PC-9 (cell line): Measurements from ENCODE around the gene KCNK5. TPM values are rescaled to one million over a fixed set of nuclear protein-coding genes. Genes with fewer than 3 reads are reported as not detected.

ENCODE experiments used
- BruUV-seq: library from RNA; stranded (reverse); fragments of 400-500 nt; replicated peaks from 2 replicates; lab custom pipeline; 2021; lab: Mats Ljungman, UMichigan
- CTCF ChIA-PET: fragments of 300-600 bp; sonication (Branson Sonifier 250); formaldehyde crosslinking; loops from one replicate; lab custom pipeline; 2022; ENCODE audit warnings: antibody characterized with exemption; lab: Charles Lee
- POLR2A ChIA-PET: fragments of 300-600 bp; sonication (Branson Sonifier 250); formaldehyde crosslinking; loops from one replicate; lab custom pipeline; 2022; ENCODE audit warnings: antibody characterized with exemption; ENCODE audit not compliant: unreplicated experiment; lab: Charles Lee
- DNase-seq, 2 experiments: peaks; one replicate each; pipeline versions ENCODE4 v3.0.0 to v3.0.0-alpha.2; 2015 to 2022; ENCODE audit warnings: mixed read lengths in 1 of 2
- H2AFZ ChIP-seq: fragments of 200-600 bp; sonication (generic); 2 replicates; pipeline ENCODE4 v1.8.1; 2017; ENCODE audit warnings: antibody characterized with exemption
- H3F3A ChIP-seq: fragments of 200-600 bp; sonication (generic); 2 replicates; pipeline ENCODE4 v1.8.1; 2017; ENCODE audit warnings: antibody characterized with exemption, mild to moderate bottlenecking, low read depth; ENCODE audit not compliant: insufficient read depth
- H3K27ac ChIP-seq: fragments of 200-600 bp; sonication (generic); 2 replicates; pipeline ENCODE4 v1.6.1; 2016; ENCODE audit warnings: mixed run types
- H3K27me3 ChIP-seq: fragments of 200-600 bp; sonication (generic); 2 replicates; pipeline ENCODE4 v1.6.1; 2016; ENCODE audit warnings: low read depth, mixed run types; ENCODE audit not compliant: insufficient read depth
- H3K36me3 ChIP-seq: fragments of 200-600 bp; sonication (generic); 2 replicates; pipeline ENCODE4 v1.6.1; 2016; ENCODE audit warnings: low read depth, mixed run types
- H3K4me1 ChIP-seq: fragments of 200-600 bp; sonication (generic); replicated peaks from 2 replicates; pipeline ENCODE4 v1.6.1; 2016; ENCODE audit warnings: mixed run types; ENCODE audit not compliant: insufficient read depth
- H3K4me2 ChIP-seq: fragments of 200-600 bp; sonication (generic); 2 replicates; pipeline ENCODE4 v1.6.1; 2017; ENCODE audit warnings: mixed run types
- H3K4me3 ChIP-seq: fragments of 200-600 bp; sonication (generic); 2 replicates; pipeline ENCODE4 v1.6.1; 2016; ENCODE audit warnings: mixed run types
- H3K79me2 ChIP-seq: fragments of 200-600 bp; sonication (generic); 2 replicates; pipeline ENCODE4 v1.6.1; 2017; ENCODE audit warnings: low read depth, mixed run types
- H3K9me2 ChIP-seq: fragments of 200-600 bp; sonication (generic); 2 replicates; pipeline ENCODE4 v1.8.1; 2017; ENCODE audit warnings: mild to moderate bottlenecking; ENCODE audit not compliant: insufficient read depth
- H3K9me3 ChIP-seq: fragments of 200-600 bp; sonication (generic); 2 replicates; pipeline ENCODE4 v1.8.1; 2016; ENCODE audit warnings: low read depth; ENCODE audit not compliant: insufficient read depth
- H4K20me1 ChIP-seq: fragments of 200-600 bp; sonication (generic); 2 replicates; pipeline ENCODE4 v1.8.1; 2017; ENCODE audit not compliant: insufficient read depth
- EZH2 ChIP-seq: fragments of 200-600 bp; sonication (generic); IDR thresholded peaks from 2 replicates; pipeline ENCODE4 v1.8.0; 2017; ENCODE audit warnings: antibody characterized with exemption, low read depth
- intact Hi-C: fragments of 100-400 bp; cut with micrococcal nuclease; formaldehyde crosslinking; loops from one replicate; pipeline ENCODE4 v1.10.0; 2022; ENCODE audit not compliant: unreplicated experiment
- total RNA-seq: library from RNA; stranded (reverse); gene quantifications from 2 replicates; pipeline ENCODE4 v1.2.3, GENCODE V29; 2021
- TF ChIP-seq, protein P1 (sequence below): fragments of 200-600 bp; sonication (generic); conservative IDR thresholded peaks from 2 replicates; pipeline ENCODE4 v1.6.1; 2017; ENCODE audit warnings: mixed run types, antibody characterized with exemption, mild to moderate bottlenecking, moderate library complexity

The KCNK5 gene
- total RNA-seq, 1 experiment from 2014 or later = 11.9 TPM

GRCh38 chr6:39194466-39194865 lies 34.8 kb downstream of the KCNK5 start:
- Histone ChIP-seq H3K4me3 (no peak overlapping the region), H3K36me3 (peaks cover 21% of the 10 kb centered on the region), H2AFZ (no peak overlapping the region), H3K9me2 (no peaks in the 10 kb centered on the region), H3K27me3 (no peaks in the 10 kb centered on the region), H3K4me2 (no peak overlapping the region), H3K9me3 (no peaks in the 10 kb centered on the region), H3K27ac (no peak overlapping the region), H3K79me2 (peaks cover 50% of the 10 kb centered on the region), H3F3A (no peaks in the 10 kb centered on the region), H3K4me1 (peaks cover 41% of the 10 kb centered on the region), H4K20me1 (no peaks in the 10 kb centered on the region)
- BruUV-seq = no TSS peak
- intact Hi-C loops = no loop called here
- DNase-seq = no peak
- TF ChIP-seq, protein P1, sequence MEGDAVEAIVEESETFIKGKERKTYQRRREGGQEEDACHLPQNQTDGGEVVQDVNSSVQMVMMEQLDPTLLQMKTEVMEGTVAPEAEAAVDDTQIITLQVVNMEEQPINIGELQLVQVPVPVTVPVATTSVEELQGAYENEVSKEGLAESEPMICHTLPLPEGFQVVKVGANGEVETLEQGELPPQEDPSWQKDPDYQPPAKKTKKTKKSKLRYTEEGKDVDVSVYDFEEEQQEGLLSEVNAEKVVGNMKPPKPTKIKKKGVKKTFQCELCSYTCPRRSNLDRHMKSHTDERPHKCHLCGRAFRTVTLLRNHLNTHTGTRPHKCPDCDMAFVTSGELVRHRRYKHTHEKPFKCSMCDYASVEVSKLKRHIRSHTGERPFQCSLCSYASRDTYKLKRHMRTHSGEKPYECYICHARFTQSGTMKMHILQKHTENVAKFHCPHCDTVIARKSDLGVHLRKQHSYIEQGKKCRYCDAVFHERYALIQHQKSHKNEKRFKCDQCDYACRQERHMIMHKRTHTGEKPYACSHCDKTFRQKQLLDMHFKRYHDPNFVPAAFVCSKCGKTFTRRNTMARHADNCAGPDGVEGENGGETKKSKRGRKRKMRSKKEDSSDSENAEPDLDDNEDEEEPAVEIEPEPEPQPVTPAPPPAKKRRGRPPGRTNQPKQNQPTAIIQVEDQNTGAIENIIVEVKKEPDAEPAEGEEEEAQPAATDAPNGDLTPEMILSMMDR = no peak
- TF ChIP-seq EZH2 = no peak
- ChIA-PET POLR2A (no interaction called here), CTCF (no interaction called here)

GRCh38 chr6:39193201-39193791 lies 36.0 kb downstream of the KCNK5 start:
- peaks cover 6% of the 10 kb centered on the region for H3F3A ChIP-seq
- no peaks in the 10 kb centered on the region for H4K20me1 ChIP-seq
- peaks cover 43% of the 10 kb centered on the region for H3K79me2 ChIP-seq
- no peaks in the 10 kb centered on the region for H3K9me2 ChIP-seq
- TF ChIP-seq, protein P1 = no peak
- no peak for TF ChIP-seq EZH2
- peaks cover 40% of the 10 kb centered on the region for H3K4me1 ChIP-seq
- no peak overlapping the region for H2AFZ ChIP-seq
- H3K4me3 ChIP-seq = no peak overlapping the region
- peaks cover 24% of the 10 kb centered on the region for H3K36me3 ChIP-seq
- H3K27me3 ChIP-seq = no peaks in the 10 kb centered on the region
- CTCF ChIA-PET = no interaction called here
- POLR2A ChIA-PET = no interaction called here
- peak in 1 of 2 experiments; percentile 24 for DNase-seq
- intact Hi-C loops = no loop called here
- H3K27ac ChIP-seq = no peak overlapping the region
- H3K9me3 ChIP-seq = no peaks in the 10 kb centered on the region
- BruUV-seq = no TSS peak
- H3K4me2 ChIP-seq = no peak overlapping the region

- no peaks in the 10 kb centered on the region for H3K9me3 ChIP-seq
- ChIA-PET CTCF (interaction anchor here (0.6 kb wide), 1 partner anchor 36 kb away, joined by 11 read pairs; no protein-coding TSS in a partner anchor), POLR2A (no interaction called here)
- no peak for TF ChIP-seq EZH2
- TF ChIP-seq, protein P1 = no peak
- H3K4me2 ChIP-seq = no peak overlapping the region
- no TSS peak for BruUV-seq
- H4K20me1 ChIP-seq = no peaks in the 10 kb centered on the region
- intact Hi-C loops = no loop called here
- no peaks in the 10 kb centered on the region for H3K9me2 ChIP-seq
- H3K36me3 ChIP-seq = peaks cover 24% of the 10 kb centered on the region
- H3K27me3 ChIP-seq = no peaks in the 10 kb centered on the region
- peaks cover 12% of the 10 kb centered on the region for H3F3A ChIP-seq
- H3K27ac ChIP-seq = no peak overlapping the region
- peaks cover 40% of the 10 kb centered on the region for H3K4me1 ChIP-seq
- no peak overlapping the region for H2AFZ ChIP-seq
- no peak for DNase-seq
- H3K79me2 ChIP-seq = peaks cover 37% of the 10 kb centered on the region
- no peak overlapping the region for H3K4me3 ChIP-seq
Measured at GRCh38 chr6:39192736-39193135, 36.5 kb downstream of the KCNK5 start.
